Stimulated activated naive CD8-positive, alpha-beta T cell treated with anti-CD3 and anti-CD28 coated beads, Interleukin-15, amount 100 ng/mL, for 72 hours (primary cell): Measurements from ENCODE around the gene SHROOM3.

Experiments
- ATAC-seq: fragments of 150-1000 bp; cut with Tn5 transposase; 2 replicates; pipeline ENCODE4 v1.10.0; 2021; ENCODE audit warnings: mild to moderate bottlenecking, moderate library complexity
- DNase-seq, 2 donors: peaks; one replicate each; pipeline ENCODE4 v3.0.0; 2021 to 2022
- H3K27ac Mint-ChIP-seq, 2 donors: one replicate each; pipeline ENCODE4 v1.8.0; 2022; ENCODE audit warnings: mild to moderate bottlenecking in 2 of 2, mixed read lengths in 2 of 2, moderate library complexity in 2 of 2
- H3K27me3 Mint-ChIP-seq: one replicate; pipeline ENCODE4 v1.8.0; 2022; ENCODE audit warnings: mixed read lengths
- H3K4me1 Mint-ChIP-seq: one replicate; pipeline ENCODE4 v1.8.0; 2022; ENCODE audit warnings: mild to moderate bottlenecking, mixed read lengths
- H3K4me3 Mint-ChIP-seq, 2 donors: one replicate each; pipeline ENCODE4 v1.8.0; 2022; ENCODE audit warnings: mild to moderate bottlenecking in 2 of 2, mixed read lengths in 2 of 2, moderate library complexity in 1 of 2
- H3K9me3 Mint-ChIP-seq, 2 donors: one replicate each; pipeline ENCODE4 v1.8.0; 2022; ENCODE audit warnings: mixed read lengths in 2 of 2

SHROOM3 gene

GRCh38 chr4:76579596-76580375, 144.8 kb downstream of the SHROOM3 start:
- ATAC-seq (no peak), DNase-seq (no peak)
- Mint-ChIP-seq H3K27ac (no peak overlapping the region), H3K4me1 (no peaks in the 10 kb centered on the region), H3K9me3 (no peaks in the 10 kb centered on the region), H3K4me3 (no peak overlapping the region), H3K27me3 (peaks cover 62% of the 10 kb centered on the region)

- no peak overlapping the region for H3K4me3 Mint-ChIP-seq
- ATAC-seq (no peak), DNase-seq (no peak)
- H3K4me1 Mint-ChIP-seq, result peaks cover 14% of the 10 kb centered on the region
- no peaks in the 10 kb centered on the region for H3K9me3 Mint-ChIP-seq
- H3K27ac Mint-ChIP-seq, result no peak overlapping the region
- H3K27me3 Mint-ChIP-seq, result peaks cover 62% of the 10 kb centered on the region
These were observed 146.3 kb downstream of the SHROOM3 start for GRCh38 chr4:76581077-76581962.

- peaks cover 68% of the 10 kb centered on the region for H3K27me3 Mint-ChIP-seq
- DNase-seq, result no peak
- H3K4me1 Mint-ChIP-seq, result peaks cover 15% of the 10 kb centered on the region
- no peak for ATAC-seq
- no peak overlapping the region for H3K4me3 Mint-ChIP-seq
- no peaks in the 10 kb centered on the region for H3K9me3 Mint-ChIP-seq
- H3K27ac Mint-ChIP-seq, result no peak overlapping the region
These were observed 147.2 kb downstream of the SHROOM3 start for GRCh38 chr4:76582074-76582816.

GRCh38 chr4:76582817-76583087, 147.7 kb downstream of the SHROOM3 start:
- H3K4me1 Mint-ChIP-seq, result peaks cover 15% of the 10 kb centered on the region
- ATAC-seq, result no peak

GRCh38 chr4:76584241-76585152, 149.5 kb downstream of the SHROOM3 start:
- ATAC-seq, result no peak
- Mint-ChIP-seq H3K27ac (no peak overlapping the region), H3K9me3 (no peaks in the 10 kb centered on the region), H3K4me3 (no peak overlapping the region), H3K27me3 (peaks cover 83% of the 10 kb centered on the region), H3K4me1 (peaks cover 15% of the 10 kb centered on the region)
- no peak for DNase-seq

More at GRCh38 chr4:76582817-76583087, 147.7 kb downstream of the SHROOM3 start:
- Mint-ChIP-seq H3K9me3 (no peaks in the 10 kb centered on the region), H3K27ac (no peak overlapping the region), H3K27me3 (peaks cover 70% of the 10 kb centered on the region), H3K4me3 (no peak overlapping the region)
- DNase-seq, result no peak

GRCh38 chr4:76585272-76585671, 150.2 kb downstream of the SHROOM3 start:
- no peak for DNase-seq
- Mint-ChIP-seq H3K27ac (no peak overlapping the region), H3K4me1 (peaks cover 15% of the 10 kb centered on the region), H3K9me3 (no peaks in the 10 kb centered on the region), H3K4me3 (peak overlapping the region in 1 of 2 donors; percentile 61), H3K27me3 (peaks cover 83% of the 10 kb centered on the region)
- no peak for ATAC-seq

- peaks cover 87% of the 10 kb centered on the region for H3K27me3 Mint-ChIP-seq
- ATAC-seq (peak; percentile 90), DNase-seq (peak; percentile 56 to 69)
- H3K27ac Mint-ChIP-seq, result peak overlapping the region in 1 of 2 donors; percentile 67
- peaks cover 15% of the 10 kb centered on the region for H3K4me1 Mint-ChIP-seq
- H3K4me3 Mint-ChIP-seq, result peak overlapping the region; percentile 61 to 82
- no peaks in the 10 kb centered on the region for H3K9me3 Mint-ChIP-seq
These were observed 150.9 kb downstream of the SHROOM3 start for GRCh38 chr4:76585897-76586360.

GRCh38 chr4:76588274-76588673, 153.2 kb downstream of the SHROOM3 start:
- DNase-seq, result no peak
- Mint-ChIP-seq H3K4me1 (peaks cover 15% of the 10 kb centered on the region), H3K9me3 (no peaks in the 10 kb centered on the region), H3K4me3 (no peak overlapping the region), H3K27me3 (peaks cover 77% of the 10 kb centered on the region), H3K27ac (peak overlapping the region in 1 of 2 donors; percentile 63)
- no peak for ATAC-seq

- Mint-ChIP-seq H3K9me3 (no peaks in the 10 kb centered on the region), H3K27ac (no peak overlapping the region), H3K27me3 (peaks cover 76% of the 10 kb centered on the region), H3K4me1 (peaks cover 15% of the 10 kb centered on the region), H3K4me3 (no peak overlapping the region)
- ATAC-seq (no peak), DNase-seq (no peak)
These were observed 154.4 kb downstream of the SHROOM3 start for GRCh38 chr4:76589402-76589801.

GRCh38 chr4:76589872-76590797, 155.1 kb downstream of the SHROOM3 start:
- ATAC-seq (no peak), DNase-seq (no peak)
- peaks cover 70% of the 10 kb centered on the region for H3K27me3 Mint-ChIP-seq
- H3K4me1 Mint-ChIP-seq, result peaks cover 13% of the 10 kb centered on the region
- no peaks in the 10 kb centered on the region for H3K9me3 Mint-ChIP-seq
- H3K4me3 Mint-ChIP-seq, result no peak overlapping the region
- H3K27ac Mint-ChIP-seq, result no peak overlapping the region

- no peak overlapping the region for H3K27ac Mint-ChIP-seq
- no peak for DNase-seq
- H3K27me3 Mint-ChIP-seq, result peaks cover 63% of the 10 kb centered on the region
- no peaks in the 10 kb centered on the region for H3K9me3 Mint-ChIP-seq
- no peak overlapping the region for H3K4me3 Mint-ChIP-seq
- no peak for ATAC-seq
- H3K4me1 Mint-ChIP-seq, result peaks cover 6% of the 10 kb centered on the region
These were observed 155.8 kb downstream of the SHROOM3 start for GRCh38 chr4:76590798-76591281.

GRCh38 chr4:76591992-76592391, 157.0 kb downstream of the SHROOM3 start:
- no peak overlapping the region for H3K4me3 Mint-ChIP-seq
- H3K27ac Mint-ChIP-seq, result no peak overlapping the region
- H3K27me3 Mint-ChIP-seq, result peaks cover 52% of the 10 kb centered on the region
- H3K4me1 Mint-ChIP-seq, result no peaks in the 10 kb centered on the region
- ATAC-seq (no peak), DNase-seq (no peak)
- no peaks in the 10 kb centered on the region for H3K9me3 Mint-ChIP-seq

- peaks cover 47% of the 10 kb centered on the region for H3K27me3 Mint-ChIP-seq
- H3K9me3 Mint-ChIP-seq, result no peaks in the 10 kb centered on the region
- H3K4me1 Mint-ChIP-seq, result no peaks in the 10 kb centered on the region
- ATAC-seq (no peak), DNase-seq (no peak)
- H3K4me3 Mint-ChIP-seq, result no peak overlapping the region
- H3K27ac Mint-ChIP-seq, result no peak overlapping the region
These were observed 157.4 kb downstream of the SHROOM3 start for GRCh38 chr4:76592460-76592859.

- H3K9me3 Mint-ChIP-seq, result no peaks in the 10 kb centered on the region
- H3K4me1 Mint-ChIP-seq, result no peaks in the 10 kb centered on the region
- H3K27me3 Mint-ChIP-seq, result peaks cover 46% of the 10 kb centered on the region
- H3K4me3 Mint-ChIP-seq, result no peak overlapping the region
- DNase-seq, result no peak
- no peak for ATAC-seq
- H3K27ac Mint-ChIP-seq, result no peak overlapping the region
These were observed 159.1 kb downstream of the SHROOM3 start for GRCh38 chr4:76594173-76594572.
